ENCODE measurements around the gene TMCC1.

Gene TMCC1

GRCh38 chr3:129727707-129728106 lies 165.8 kb downstream of the TMCC1 start:
- TF ChIP-seq, protein P1, sequence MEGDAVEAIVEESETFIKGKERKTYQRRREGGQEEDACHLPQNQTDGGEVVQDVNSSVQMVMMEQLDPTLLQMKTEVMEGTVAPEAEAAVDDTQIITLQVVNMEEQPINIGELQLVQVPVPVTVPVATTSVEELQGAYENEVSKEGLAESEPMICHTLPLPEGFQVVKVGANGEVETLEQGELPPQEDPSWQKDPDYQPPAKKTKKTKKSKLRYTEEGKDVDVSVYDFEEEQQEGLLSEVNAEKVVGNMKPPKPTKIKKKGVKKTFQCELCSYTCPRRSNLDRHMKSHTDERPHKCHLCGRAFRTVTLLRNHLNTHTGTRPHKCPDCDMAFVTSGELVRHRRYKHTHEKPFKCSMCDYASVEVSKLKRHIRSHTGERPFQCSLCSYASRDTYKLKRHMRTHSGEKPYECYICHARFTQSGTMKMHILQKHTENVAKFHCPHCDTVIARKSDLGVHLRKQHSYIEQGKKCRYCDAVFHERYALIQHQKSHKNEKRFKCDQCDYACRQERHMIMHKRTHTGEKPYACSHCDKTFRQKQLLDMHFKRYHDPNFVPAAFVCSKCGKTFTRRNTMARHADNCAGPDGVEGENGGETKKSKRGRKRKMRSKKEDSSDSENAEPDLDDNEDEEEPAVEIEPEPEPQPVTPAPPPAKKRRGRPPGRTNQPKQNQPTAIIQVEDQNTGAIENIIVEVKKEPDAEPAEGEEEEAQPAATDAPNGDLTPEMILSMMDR (IDR thresholded peaks at IDR 0.05; ENCODE audit: low read depth, low read length, missing control alignments) = no peak
- no peak for DNase-seq (ENCODE audit: extremely low read depth, low read depth)
- H3K4me3 ChIP-seq (replicated peaks; ENCODE audit: low read depth, low read length) = no peak overlapping the region

- TF ChIP-seq, protein P1 (IDR thresholded peaks at IDR 0.05; ENCODE audit: low read depth, low read length, missing control alignments) = no peak
- H3K4me3 ChIP-seq (replicated peaks; ENCODE audit: low read depth, low read length) = no peak overlapping the region
- peak; percentile 25 for DNase-seq (ENCODE audit: extremely low read depth, low read depth)
Observed at GRCh38 chr3:129723558-129724324, 169.8 kb downstream of the TMCC1 start.

DNA sequence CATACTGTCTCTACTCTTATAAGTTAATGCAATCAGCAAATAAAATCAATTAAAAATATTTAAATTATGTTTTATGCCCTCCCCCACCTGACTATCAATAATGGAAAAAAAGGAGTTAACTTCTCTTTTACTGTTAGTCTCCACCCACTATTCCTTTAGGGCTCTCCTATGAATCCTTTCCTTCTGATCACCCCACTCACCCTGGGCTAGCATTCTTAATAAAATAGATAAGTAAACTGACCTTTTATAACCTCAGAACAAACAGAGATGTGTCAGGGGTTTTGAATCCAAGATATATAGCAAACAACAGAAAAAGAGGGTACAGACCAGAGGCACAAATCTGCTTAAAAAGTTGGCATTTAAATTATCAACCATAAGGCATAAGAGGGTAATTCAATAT lies 171.0 kb downstream of the TMCC1 start:
- TF ChIP-seq, protein P1 (IDR thresholded peaks at IDR 0.05; ENCODE audit: low read depth, low read length, missing control alignments) = no peak
- H3K4me3 ChIP-seq (replicated peaks; ENCODE audit: low read depth, low read length) = no peak overlapping the region
- DNase-seq (ENCODE audit: extremely low read depth, low read depth) = no peak

- DNase-seq (ENCODE audit: extremely low read depth, low read depth) = no peak
- no peak overlapping the region for H3K4me3 ChIP-seq (replicated peaks; ENCODE audit: low read depth, low read length)
- TF ChIP-seq, protein P1 (IDR thresholded peaks at IDR 0.05; ENCODE audit: low read depth, low read length, missing control alignments) = no peak
Observed at GRCh38 chr3:129718201-129718600, 175.3 kb downstream of the TMCC1 start.

- no peak overlapping the region for H3K4me3 ChIP-seq (replicated peaks; ENCODE audit: low read depth, low read length)
- TF ChIP-seq, protein P1 (IDR thresholded peaks at IDR 0.05; ENCODE audit: low read depth, low read length, missing control alignments) = no peak
- no peak for DNase-seq (ENCODE audit: extremely low read depth, low read depth)
Observed at GRCh38 chr3:129715854-129716253, 177.7 kb downstream of the TMCC1 start.

DNA sequence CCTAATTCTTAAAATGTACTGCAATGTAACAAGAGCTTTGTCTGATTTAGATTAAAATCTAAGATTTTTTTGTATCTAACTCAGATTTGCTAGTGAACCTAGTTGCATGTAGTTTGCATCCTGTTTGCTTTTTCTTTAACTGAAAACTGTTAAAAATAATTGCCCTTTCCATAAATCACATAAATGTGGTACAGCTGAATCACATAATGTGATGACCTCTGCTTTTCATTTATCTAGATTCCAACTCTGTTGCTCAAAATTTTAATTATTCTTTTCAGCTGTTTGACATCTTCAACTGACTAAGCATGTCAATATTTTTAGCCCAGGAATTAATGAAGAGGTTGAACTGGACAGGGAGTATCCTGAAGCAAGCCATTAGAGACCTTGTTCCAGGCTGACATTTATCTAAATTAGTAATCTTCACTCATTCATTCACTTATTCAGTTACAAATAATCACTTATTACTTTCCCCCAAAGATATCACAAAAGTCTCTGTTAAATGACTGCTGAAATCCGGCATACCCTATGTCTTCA lies 185.1 kb downstream of the TMCC1 start:
- H3K4me3 ChIP-seq (replicated peaks; ENCODE audit: low read depth, low read length) = no peak overlapping the region
- TF ChIP-seq, protein P1 (IDR thresholded peaks at IDR 0.05; ENCODE audit: low read depth, low read length, missing control alignments) = no peak
- DNase-seq (ENCODE audit: extremely low read depth, low read depth) = no peak
